ENCODE results near the gene FES. TPM values are rescaled to one million over a fixed set of nuclear protein-coding genes. Genes with fewer than 3 reads are reported as not detected.

Gene FES
- total RNA-seq, 1 experiment from 2014 or later = 6.7 TPM

DNA sequence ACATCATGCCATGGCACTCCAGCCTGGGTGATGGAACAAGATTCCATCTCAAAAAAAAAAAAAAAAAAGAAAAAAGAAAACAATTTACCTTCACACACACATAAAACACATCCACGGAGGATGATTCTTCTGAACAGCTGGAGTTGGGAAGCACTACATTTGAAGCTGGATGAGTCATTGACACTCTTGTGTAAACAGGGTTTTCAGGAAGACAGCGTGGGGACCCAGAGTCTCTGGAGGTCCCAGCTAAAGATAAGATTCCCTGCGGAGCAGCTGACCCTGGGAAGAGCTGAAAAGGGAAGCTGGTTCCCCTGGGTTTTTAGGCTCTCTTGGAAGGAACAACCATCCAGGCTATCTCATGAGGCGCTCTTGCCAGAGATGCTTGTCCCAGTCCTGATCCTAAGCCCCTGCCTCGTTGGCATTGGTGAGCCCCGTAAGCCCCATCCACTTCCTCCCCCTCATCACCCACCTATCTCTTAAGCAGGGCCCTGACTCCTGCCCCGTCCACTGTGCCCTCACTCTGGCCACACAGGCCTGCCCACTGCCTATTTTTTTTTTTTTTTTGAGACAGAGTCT, 47.9 kb upstream of the FES start:
- no peak overlapping the region for H3K4me2 ChIP-seq (ENCODE audit: insufficient read depth, insufficient read length, low read length)
- no peak overlapping the region for H2BK20ac ChIP-seq (ENCODE audit: low read depth, low read length, poor library complexity, severe bottlenecking)
- H2BK12ac ChIP-seq (ENCODE audit: insufficient read length, low read depth, low read length) = no peak overlapping the region
- H3K14ac ChIP-seq (ENCODE audit: insufficient read depth, low read length) = peak overlapping the region; percentile 68; the same call in 1 of the 2 replicates
- peaks cover 5% of the 10 kb centered on the region; the same call in 1 of the 2 replicates for H3K4me1 ChIP-seq (ENCODE audit: insufficient read depth, low read length)
- no peak overlapping the region for H4K8ac ChIP-seq (replicated peaks; ENCODE audit: insufficient read length, low read depth, low read length)
- no peak overlapping the region for H2BK5ac ChIP-seq (ENCODE audit: insufficient read length, low read length)
- no peak overlapping the region for H3T11ph ChIP-seq (ENCODE audit: low read length)
- H3K9ac ChIP-seq (ENCODE audit: extremely low read depth, insufficient read length, low read length) = no peak overlapping the region
- no CpG with 5 or more reads among the region's 7 CpGs for WGBS (ENCODE audit: extremely low coverage, insufficient read length, low lambda C conversion rate)
- TF ChIP-seq, protein P1, sequence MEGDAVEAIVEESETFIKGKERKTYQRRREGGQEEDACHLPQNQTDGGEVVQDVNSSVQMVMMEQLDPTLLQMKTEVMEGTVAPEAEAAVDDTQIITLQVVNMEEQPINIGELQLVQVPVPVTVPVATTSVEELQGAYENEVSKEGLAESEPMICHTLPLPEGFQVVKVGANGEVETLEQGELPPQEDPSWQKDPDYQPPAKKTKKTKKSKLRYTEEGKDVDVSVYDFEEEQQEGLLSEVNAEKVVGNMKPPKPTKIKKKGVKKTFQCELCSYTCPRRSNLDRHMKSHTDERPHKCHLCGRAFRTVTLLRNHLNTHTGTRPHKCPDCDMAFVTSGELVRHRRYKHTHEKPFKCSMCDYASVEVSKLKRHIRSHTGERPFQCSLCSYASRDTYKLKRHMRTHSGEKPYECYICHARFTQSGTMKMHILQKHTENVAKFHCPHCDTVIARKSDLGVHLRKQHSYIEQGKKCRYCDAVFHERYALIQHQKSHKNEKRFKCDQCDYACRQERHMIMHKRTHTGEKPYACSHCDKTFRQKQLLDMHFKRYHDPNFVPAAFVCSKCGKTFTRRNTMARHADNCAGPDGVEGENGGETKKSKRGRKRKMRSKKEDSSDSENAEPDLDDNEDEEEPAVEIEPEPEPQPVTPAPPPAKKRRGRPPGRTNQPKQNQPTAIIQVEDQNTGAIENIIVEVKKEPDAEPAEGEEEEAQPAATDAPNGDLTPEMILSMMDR (conservative IDR thresholded peaks at IDR 0.05) = no peak
- no peak overlapping the region for H2AFZ ChIP-seq (ENCODE audit: low read length)
- H4K20me1 ChIP-seq (ENCODE audit: control insufficient read depth, insufficient read depth, insufficient read length) = no peaks in the 10 kb centered on the region
- no peaks in the 10 kb centered on the region for H3K36me3 Mint-ChIP-seq (ENCODE audit: insufficient read depth in 1 of 3, low read depth in 3 of 3)
- no peaks in the 10 kb centered on the region for H3K79me1 ChIP-seq (ENCODE audit: insufficient read depth, low read depth, low read length, poor library complexity, severe bottlenecking)
- H3K23ac ChIP-seq (ENCODE audit: insufficient read length, low read depth, low read length) = no peak overlapping the region
- DNase-seq = no peak
- H4K5ac ChIP-seq (ENCODE audit: insufficient read length, low read depth, low read length) = no peak overlapping the region
- peaks cover 37 to 38% of the 10 kb centered on the region in 2 experiments for H3K4me1 Mint-ChIP-seq
- H3K56ac ChIP-seq (ENCODE audit: insufficient read length, low read depth, low read length) = no peak overlapping the region
- no peaks in the 10 kb centered on the region for H3K27me3 ChIP-seq (ENCODE audit: insufficient read depth, low read length)
- H3K9me3 ChIP-seq (ENCODE audit: control insufficient read depth, low read depth, low read length) = no peaks in the 10 kb centered on the region
- no peak overlapping the region for H2BK15ac ChIP-seq (ENCODE audit: low read depth, low read length)
- H3K9me3 Mint-ChIP-seq = no peaks in the 10 kb centered on the region; a peak in 1 of 5 replicates
- no peak overlapping the region for H3K4ac ChIP-seq (ENCODE audit: low read depth, low read length)
- no peaks in the 10 kb centered on the region for H3K23me2 ChIP-seq (ENCODE audit: insufficient read length, low read depth, low read length, poor library complexity, severe bottlenecking)
- H4K91ac ChIP-seq (ENCODE audit: insufficient read length, low read depth, low read length) = no peak overlapping the region
- peaks cover 6% of the 10 kb centered on the region for H3K27me3 Mint-ChIP-seq (ENCODE audit: low read depth)
- no peak overlapping the region for H2BK120ac ChIP-seq (ENCODE audit: low read depth, low read length, poor library complexity, severe bottlenecking)
- H3K27ac ChIP-seq (ENCODE audit: insufficient read length, low read depth, low read length) = no peak overlapping the region
- H3K4me3 Mint-ChIP-seq = no peak overlapping the region
- no peaks in the 10 kb centered on the region for H3K79me2 ChIP-seq (ENCODE audit: insufficient read depth, low read length)
- no peak overlapping the region for H2AK5ac ChIP-seq (ENCODE audit: insufficient read length, low read length)
- no peak overlapping the region for H3K18ac ChIP-seq (ENCODE audit: insufficient read length, low read depth, low read length)
- peak overlapping the region in 1 of 3 experiments; percentile 98; a peak in 2 of 7 replicates for H3K27ac Mint-ChIP-seq

Measured in H9 (cell line).